Fibroblast of gingiva (primary cell): ENCODE results near the gene AQP6.

Experiments used
- DNase-seq: peaks from one replicate; pipeline ENCODE4 v3.0.0-alpha.2; 2011; ENCODE audit warnings: low read depth

AQP6 gene, protein sequence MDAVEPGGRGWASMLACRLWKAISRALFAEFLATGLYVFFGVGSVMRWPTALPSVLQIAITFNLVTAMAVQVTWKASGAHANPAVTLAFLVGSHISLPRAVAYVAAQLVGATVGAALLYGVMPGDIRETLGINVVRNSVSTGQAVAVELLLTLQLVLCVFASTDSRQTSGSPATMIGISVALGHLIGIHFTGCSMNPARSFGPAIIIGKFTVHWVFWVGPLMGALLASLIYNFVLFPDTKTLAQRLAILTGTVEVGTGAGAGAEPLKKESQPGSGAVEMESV

DNA sequence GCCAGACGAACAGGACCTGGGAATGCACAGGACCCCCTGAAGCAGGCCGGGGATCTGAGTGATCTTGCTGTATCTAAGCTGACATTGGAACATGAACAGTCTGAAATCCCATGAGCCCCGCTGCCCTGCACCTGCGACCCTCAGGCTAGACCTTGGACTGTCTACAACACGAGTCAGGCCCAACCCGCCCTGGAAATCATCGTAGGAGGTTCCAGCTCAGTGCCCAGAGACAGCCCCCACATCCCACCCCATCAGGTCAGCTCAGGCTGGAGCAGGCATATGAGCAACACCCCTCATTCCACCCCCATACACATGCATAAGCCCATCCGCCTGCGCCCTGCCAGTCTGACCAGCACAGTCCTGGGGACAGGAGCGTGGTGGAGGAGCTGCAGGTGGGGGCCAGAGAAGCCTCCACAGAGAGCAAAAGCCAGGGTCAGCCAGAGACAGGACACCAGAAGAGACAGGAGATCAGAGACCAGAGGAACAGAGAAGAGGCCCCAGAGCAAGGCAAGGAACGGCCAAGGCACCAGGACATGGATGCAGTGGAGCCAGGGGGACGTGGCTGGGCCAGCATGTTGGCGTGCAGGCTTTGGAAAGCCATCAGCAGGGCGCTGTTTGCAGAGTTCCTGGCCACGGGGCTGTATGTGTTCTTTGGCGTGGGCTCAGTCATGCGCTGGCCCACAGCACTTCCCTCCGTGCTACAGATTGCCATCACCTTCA is at the start of gene AQP6:
Gene AQP6, plus strand, starts transcription at position 307 of the 720 bp plus-strand sequence. Its CDS starts 227 bp downstream, at position 534.
- no peak for DNase-seq

DNA sequence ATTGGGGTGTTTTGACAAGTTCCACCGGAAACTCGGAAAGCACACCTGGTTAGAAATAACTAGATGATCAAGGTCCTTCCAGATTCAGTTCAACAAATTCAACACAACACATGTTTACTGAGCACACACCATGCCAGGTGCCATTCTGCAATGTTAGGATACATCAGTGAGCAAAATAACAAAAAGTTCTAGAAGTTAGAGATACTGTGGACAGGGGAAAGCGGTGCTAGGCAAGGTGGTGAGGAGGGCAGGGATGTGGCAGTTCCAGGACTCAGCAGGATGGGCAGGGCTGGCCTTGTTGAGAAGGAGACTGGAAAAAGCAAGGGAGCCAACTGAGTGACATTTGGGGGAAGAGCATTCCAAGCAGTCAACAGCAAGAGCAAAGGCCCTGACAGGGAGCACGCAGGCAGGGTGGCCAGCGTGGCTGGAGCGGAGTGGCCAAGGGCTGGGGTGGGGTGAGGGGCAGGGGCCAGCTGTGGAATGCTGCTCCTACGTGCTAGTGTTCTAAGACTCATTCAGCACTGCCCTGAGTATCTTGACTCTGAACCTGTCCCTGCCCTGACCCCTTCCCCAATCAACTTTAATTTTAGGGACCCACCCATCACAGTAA is 49.6 kb upstream of the AQP6 start:
- no peak for DNase-seq

DNA sequence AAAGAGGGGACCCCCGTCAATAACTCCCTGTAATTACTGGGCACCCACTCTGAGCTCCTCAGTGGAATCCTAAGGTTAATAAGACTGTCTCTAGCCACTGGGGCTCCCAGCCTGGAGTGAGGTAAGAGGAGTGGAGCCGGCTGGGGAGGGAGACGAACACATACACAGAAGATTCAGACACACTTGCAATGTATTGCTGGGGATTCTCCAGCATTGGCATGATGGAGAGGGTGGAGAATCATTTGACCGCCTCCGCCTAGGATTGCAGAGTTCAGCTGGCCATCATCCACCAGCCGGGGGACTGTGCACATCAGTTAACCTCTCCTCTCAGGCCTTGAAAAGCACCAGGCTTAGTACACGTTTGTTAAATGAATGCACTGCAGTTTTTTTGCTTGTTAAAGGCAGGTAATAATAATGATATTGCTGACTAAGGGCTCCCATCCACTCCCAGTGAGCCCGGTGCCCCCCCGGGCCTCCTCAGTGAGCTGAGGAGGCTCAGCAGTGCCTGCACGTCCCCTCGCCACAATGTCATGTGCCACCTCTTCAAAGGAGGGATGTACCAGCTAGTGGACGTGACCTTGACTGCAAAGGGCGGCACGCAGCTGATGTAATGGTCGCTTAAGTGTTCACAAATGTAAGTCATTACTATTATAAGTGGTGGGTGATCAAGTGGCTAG is 48.7 kb upstream of the AQP6 start:
- no peak for DNase-seq

DNA sequence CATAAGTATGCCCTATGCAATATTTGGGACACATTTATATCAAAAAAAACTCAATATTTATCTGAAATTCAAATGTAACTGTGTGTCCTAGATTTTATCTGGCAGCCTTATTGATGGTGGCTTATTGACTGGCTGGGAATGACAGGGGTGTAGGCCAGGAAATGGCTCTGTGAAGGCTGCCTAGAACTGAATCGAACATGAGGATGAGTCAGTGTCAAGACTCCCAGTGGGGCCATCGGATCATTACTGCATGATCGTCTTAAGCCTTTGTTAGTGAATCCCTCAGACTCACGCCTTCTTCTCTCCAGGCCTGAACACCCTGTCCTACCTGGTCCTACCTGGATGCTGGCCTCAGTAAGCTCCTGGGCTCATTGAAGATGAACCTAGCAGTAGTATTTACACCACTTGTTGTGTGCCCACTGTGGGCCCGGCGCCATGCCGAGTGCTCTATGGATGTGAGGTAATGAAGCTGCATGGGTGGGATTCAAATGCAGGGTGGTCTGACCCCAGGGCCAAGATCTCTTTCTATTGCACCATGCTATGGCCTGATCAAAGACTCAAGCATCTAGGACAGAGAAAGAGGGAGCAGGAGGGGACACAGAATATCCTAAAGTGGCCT is 48.0 kb upstream of the AQP6 start:
- no peak for DNase-seq

DNA sequence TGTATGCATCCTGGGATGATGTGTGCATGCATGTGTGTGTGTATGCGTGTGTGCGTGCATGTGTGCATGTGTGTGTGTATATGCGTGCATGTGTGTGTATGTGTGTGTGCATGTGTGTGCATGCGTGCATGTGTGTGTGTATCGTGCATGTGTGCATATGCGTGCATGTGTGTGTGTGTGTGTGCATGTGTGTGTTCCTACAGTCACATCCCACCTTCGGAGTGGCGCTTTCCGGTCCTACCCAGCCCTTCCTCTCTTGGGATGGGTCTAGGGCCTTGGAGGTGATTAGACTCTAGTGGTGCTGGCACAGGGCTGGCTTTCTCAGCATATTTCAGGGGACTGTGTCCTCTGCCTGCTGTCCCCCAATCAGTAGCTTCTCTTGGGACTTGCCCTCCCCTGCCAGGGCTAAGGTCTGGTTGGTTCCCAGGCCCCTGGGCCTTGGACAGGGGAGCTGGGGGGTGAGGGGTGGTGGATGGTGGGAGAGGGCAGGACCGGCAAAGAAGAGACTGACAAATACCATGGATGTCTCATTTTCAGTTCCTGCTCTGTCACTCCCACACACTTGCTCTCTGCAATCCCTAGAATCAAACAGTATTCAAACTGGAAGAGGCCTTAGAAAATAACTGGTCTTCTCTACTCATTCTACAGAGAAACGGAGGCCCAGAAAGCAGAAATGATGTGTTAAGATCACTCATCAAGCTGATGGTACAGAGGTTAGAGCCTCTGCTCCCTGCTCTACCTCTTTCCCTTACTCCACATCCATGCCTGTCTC is 47.1 kb upstream of the AQP6 start:
- DNase-seq, result no peak

DNA sequence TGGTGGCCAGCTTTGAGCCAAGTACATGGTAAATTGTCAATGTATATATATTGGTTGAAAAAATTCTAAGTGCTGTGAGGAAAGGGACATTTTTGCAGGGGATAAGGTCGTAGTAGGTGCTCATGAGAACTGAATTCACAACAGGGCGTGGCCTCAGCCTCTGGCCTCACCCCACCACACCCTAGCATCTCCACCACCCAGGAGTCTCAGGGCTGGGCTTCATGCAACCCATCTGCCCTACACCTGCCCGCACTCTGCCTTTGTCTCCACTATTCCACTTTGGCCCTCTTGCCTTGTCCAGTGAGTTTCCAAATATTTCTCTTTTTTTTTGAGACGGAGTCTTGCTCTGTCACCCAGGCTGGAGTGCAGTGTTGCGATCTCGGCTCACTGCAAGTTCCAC is 44.3 kb upstream of the AQP6 start:
- DNase-seq, result no peak

DNA sequence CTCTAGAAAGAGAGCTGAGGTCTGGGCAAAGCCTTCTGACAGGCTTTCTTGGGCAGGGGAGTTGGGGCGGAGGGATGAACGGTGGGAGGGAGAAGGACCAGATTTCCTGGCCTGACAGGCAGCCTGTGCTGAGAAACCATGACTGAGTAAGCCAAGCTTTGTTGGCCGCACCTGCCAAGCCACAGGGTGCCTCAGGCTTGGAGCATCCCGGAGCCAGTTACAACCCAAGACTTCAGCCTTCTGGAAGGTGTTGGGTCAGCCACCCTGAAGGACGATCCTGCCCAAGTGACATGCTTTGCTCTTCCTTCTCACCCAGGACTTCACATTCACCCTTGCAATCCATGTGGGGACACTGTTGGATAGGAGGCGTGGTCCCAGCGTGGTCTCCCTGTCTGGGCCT is 43.2 kb upstream of the AQP6 start:
- DNase-seq, result no peak

DNA sequence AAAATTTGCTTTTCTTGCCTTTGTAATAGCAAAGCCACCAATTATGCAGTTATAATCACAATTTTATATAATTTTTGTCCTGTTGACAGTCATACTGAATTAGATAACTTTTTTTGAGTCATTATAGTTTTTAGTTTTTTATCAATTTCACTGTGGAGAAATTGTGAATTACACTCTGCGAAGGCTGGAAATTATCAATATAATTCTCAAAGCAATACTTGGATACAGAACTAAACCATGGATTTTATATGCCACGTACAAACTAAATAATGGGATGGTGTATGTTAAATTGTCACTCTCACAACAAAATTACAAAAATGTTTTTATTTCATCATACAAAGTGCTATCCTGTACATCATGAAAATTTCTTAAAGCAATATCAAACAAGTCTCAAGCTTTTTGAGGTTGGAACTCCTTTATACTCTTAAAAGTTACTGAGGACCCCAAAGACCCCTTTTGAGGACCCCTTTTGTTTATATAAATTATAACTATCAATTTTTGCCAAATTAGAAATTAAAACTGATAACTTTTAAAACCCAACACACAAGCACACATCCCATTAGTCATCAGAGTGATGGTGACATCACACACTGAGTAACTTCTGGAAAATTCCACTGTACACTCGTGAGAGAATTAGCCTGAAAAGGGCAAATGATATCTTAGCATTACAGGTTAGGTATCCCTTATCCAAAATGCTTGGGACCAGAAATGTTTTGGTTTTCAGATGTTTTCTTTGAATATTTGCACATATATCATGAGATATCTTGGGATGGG is 42.0 kb upstream of the AQP6 start:
- DNase-seq, result peak; percentile 19

DNA sequence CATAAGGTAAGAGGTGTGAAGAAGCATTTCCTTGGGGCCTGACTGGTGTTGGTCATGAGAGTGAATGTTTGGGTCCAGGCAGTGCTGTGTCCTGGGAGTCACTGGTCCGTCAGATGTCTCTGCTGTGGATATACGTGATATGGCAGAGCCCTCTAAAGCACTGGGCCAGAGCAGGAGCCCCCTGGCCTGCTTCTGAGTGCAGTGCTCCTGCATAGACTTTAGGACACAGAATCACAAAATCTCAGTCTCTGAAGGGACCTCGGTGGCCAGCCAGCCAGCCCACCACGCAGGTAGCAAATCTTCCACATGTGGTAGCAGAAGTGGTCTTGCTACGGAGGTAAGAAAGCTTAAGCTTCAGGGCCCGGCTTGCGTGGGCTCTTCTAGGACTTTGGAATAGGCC is 40.7 kb upstream of the AQP6 start:
- DNase-seq, result no peak

DNA sequence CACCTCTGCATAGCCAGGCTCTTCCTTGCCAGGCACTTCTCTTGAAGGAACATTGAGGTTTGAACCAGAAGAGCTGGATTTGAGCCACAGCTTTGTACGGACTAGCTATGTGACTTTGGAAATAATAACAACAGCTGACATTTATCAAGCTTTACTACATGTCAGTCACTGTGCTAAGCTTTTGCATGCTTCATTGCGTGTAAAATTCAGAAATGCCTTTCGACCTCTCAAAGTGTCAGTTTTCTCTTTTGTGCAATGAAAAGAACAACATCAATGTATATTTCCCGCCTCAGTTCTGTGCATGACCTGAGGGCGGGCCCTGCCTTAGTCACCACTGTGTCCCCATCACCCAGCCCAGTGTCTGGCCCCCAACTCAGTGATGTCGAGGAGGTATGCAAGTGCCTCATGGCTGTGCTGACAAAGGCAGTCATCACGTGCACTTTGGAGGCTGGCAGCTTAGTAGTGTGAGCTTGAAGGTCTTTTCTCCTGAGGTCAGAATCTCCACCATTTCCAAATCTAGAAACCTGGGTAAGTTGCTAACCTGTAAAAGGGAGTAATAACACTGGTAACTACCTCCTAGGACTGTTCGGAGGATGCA is 40.1 kb upstream of the AQP6 start:
- DNase-seq, result no peak

DNA sequence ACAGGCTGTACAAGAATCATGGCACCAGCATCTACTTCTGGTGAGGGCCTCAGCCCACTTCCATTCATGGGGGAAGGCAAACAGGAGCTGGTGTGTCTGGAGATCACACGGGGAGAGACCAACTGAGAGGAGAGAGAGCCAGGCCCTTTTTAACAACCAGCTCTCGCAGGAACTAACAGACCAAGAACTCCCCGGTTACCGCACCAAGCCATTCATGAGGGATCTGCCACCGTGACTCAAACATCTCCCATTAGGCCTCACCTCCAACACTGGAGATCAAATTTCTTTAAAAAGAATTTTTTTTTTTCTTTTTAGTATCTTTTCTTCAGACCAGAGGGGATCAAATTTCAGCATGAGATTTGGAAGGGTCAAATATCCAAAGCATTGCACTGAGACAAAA is 39.0 kb upstream of the AQP6 start:
- DNase-seq, result no peak

DNA sequence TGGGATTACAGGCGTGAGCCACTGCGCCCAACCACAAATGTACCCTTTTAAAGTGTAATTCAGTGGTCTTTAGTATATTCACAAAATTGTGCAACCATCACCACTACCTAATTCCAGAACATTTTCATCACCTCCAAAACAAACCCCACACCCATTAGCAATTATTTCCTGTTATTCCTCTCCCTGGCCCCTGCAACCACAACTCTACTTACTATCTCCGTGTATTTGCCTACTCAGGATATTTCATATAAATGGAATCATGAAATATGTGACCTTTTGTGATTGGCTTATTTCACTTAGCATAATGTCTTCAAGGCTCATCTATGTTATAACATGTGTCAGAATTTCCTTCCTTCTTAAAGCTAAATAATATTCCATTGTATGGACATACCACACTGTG is 38.2 kb upstream of the AQP6 start:
- DNase-seq, result no peak

DNA sequence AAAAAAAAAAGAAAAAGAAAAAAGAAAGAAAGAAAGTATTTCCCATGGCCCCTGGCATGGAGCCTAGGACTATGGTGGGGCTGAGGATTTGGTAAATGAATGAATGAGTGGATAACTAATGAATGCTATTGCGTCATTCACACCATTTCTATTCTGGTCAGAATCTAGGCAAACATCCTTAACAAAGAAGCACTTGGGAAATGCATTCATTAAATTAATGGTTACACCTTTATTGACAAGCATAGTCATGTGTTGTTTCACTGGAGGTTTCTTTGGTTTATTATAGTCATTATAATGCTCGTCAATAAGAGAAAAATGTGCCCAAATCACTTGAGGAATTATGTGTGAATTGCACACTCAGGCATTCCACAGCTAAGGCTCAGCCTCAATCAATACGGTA is 35.8 kb upstream of the AQP6 start:
- DNase-seq, result no peak

DNA sequence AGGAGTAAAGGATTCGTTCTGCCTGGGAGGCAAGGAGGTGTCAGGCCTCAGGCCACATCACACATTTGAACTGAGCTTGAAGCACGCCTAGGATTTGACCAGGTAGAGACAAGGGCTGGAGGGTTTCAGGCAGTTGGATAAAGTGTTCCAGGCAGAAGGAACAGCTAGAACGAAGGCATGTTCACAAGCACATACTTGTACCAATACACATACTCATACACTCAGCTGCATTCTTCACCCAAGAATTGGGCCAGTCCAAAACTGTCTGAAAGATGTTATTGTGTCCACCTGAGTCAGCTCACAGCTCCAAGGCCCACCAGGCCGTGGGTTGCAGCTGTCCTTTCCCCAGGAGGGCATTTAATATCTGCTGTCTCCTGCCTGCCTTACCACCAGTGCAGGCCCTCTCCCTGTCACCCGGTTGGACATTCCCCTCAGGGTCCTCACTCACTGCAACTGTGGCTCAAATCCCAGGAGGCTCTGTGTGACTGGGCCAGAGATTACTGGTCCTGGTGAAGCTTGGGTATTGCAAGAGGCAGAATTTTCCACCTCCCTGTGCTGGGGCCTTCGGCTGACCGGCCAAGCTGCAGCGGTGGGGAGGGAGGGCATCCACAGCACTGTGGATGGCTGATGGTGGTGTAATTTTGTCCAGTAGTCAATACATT is 35.0 kb upstream of the AQP6 start:
- no peak for DNase-seq

DNA sequence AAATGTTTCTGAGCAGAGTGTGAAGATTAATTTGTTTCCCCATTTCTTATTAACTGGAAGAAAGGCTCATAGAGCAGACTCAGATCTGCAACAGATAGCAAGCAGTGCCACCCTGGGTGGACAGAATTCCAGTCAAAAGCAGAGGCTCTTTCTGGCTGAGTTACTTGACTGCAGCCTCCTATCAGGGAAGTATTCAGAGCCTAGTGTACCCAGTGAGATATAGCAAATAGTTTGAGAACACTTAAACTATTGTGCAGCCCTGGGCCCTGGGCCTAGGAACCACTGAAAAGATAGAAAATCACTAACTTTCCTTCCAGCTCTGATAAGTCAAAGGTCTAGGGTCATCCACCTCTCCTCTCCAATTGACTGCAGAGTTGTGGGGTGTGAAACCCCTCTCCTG is 33.4 kb upstream of the AQP6 start:
- DNase-seq, result no peak

DNA sequence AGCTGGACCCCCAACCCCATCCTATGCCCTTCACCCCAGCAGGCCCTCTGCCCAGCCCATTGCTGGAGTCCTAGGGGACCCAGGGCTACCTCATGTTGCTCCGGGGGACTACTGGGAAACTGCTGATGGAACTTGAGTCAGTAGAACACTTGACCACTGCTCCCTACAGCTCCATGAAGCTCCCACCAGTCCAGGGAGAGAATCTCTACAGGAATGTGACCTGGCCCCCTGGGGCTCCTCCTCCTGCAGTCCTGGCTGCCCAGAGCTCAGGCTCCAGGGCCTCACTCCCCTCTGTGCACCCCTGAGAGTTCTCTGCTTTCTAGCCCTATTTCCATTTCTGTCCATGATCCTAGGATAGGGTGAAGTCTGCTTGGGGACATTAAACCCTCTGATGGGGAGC is 33.0 kb upstream of the AQP6 start:
- no peak for DNase-seq

DNA sequence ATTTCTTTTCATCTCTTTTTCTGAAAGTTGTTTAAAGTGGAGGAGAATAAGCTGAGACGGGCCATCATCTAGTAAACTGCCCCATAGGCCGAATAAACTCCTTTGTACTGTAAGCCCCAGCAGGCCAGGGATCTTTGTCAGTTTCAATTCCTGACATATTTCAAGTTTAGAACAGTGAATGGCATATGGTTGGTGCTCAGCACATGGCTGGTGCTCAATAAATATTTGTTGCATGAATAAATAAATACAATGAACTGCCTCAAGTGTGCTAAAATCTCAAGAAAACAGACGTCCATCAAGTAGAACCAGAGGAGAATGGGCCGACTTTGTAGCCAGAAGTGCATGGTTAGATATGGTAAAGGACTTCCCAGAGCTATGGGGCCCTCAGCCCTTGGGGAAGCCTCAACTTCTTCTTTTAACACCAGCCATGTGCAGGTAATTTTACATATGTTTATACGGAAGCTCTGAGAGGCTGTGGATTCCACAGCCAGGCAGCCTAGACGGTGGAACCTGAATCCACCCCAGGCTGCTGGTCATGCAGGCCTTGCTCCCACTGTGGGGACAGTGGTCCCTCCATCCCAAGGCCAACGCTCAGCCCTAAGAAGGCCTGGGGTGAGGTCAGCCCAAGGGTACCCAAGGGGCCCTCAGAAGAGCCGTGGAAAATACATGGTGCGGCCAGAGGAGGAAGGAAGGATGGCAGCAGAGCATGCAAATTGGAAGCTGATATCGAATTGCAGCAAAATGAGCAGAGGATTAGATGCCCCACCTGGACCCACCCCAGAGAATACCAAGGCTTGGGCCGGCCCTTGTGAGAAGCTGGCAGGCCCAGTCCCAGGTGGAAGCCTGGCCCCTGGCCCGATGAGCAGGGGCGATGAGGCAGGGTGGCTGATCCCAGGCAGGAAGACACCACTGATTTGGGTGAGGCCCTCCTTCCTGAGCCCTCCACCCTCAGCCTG is 30.9 kb upstream of the AQP6 start:
- no peak for DNase-seq

DNA sequence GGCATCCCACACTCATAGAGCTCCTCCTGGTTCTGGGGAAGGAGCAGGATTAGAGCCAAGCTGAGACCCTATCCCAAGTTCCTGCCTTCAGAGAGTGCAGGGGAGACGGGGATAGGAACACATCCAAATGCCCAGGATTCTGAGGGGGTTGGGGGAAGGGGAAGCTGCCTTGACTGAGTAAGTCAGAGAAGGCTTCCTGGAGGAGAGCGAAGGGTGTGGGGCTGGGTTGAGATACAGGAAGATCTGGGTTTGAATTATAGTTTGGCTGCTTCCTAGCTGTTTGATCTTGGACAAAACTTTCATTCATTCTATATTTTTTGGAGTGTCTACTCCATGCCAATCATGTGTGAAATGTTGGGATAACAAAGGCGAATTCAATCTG is 30.2 kb upstream of the AQP6 start:
- no peak for DNase-seq
